GM12878 (cell line): ENCODE results near the gene MCRIP2. TPM values are rescaled to one million over a fixed set of nuclear protein-coding genes. Genes with fewer than 3 reads are reported as not detected.

Experiments
- ATAC-seq: fragments of 200-7000 bp; cut with Tn5 transposase; 3 replicates; pipeline ENCODE4 v1.9.1; 2020; ENCODE audit warnings: mild to moderate bottlenecking, moderate library complexity
- BruUV-seq: library from RNA; stranded (reverse); fragments of 400-500 nt; replicated peaks from 2 replicates; lab custom pipeline; 2021; lab: Mats Ljungman, UMichigan
- CTCF ChIA-PET: fragments of 300-600 bp; sonication (Branson Sonifier 250); formaldehyde crosslinking; extraction: SDS; loops from one replicate; lab custom pipeline; 2021; ENCODE audit warnings: inconsistent platforms; lab: Yijun Ruan, JAX
- POLR2A ChIA-PET: fragments of 350-600 bp; formaldehyde crosslinking; extraction: SDS; loops from one replicate; lab custom pipeline; 2021; ENCODE audit warnings: inconsistent platforms; lab: Charles Lee
- RAD21 ChIA-PET: fragments of 300-600 bp; sonication (Branson Sonifier 250); formaldehyde crosslinking; loops from one replicate; lab custom pipeline; 2023; ENCODE audit warnings: antibody characterized with exemption; ENCODE audit not compliant: unreplicated experiment; lab: Charles Lee
- SMC1A ChIA-PET: fragments of 300-600 bp; sonication (Branson Sonifier 250); formaldehyde crosslinking; loops from one replicate; lab custom pipeline; 2023; ENCODE audit not compliant: unreplicated experiment, uncharacterized antibody; lab: Charles Lee
- DNase-seq: peaks from one replicate; pipeline ENCODE4 v3.0.0-alpha.2; 2011; ENCODE audit warnings: low read depth, low spot score
- FAIRE-seq: peaks from 3 replicates; lab custom pipeline; 2011; peaks lifted over from hg19 to GRCh38; lab: Jason Lieb, UNC
- H2AFZ ChIP-seq: 2 replicates; pipeline ENCODE4 v1.6.0; 2011; ENCODE audit warnings: low read depth, low read length, control low read depth; ENCODE audit not compliant: control insufficient read depth
- H3K27ac ChIP-seq: 2 replicates; pipeline ENCODE4 v1.5.1; 2011; ENCODE audit warnings: control low read depth; ENCODE audit not compliant: control insufficient read depth, insufficient read depth
- H3K27me3 ChIP-seq, 2 experiments: replicated peaks in 1 of 2; 2 replicates each; pipeline versions ENCODE4 v1.6.0 to v1.6.1; 2011; ENCODE audit warnings: low read length in 1 of 2; ENCODE audit not compliant: control insufficient read depth in 2 of 2, insufficient read depth in 2 of 2
- H3K36me3 ChIP-seq, 2 experiments: 2 replicates each; pipeline ENCODE4 v1.5.1; 2011; ENCODE audit warnings: low read length in 1 of 2; ENCODE audit not compliant: control insufficient read depth in 2 of 2, insufficient read depth in 2 of 2
- H3K4me1 ChIP-seq: 2 replicates; pipeline ENCODE4 v1.6.1; 2011; ENCODE audit warnings: mild to moderate bottlenecking, low read length, moderate library complexity, mixed read lengths; ENCODE audit not compliant: control insufficient read depth, insufficient read depth
- H3K4me2 ChIP-seq: 2 replicates; pipeline ENCODE4 v1.6.0; 2011; ENCODE audit warnings: control low read depth; ENCODE audit not compliant: control insufficient read depth, insufficient read depth
- H3K4me3 ChIP-seq: fragments of 200-600 bp; sonication (generic); 2 replicates; pipeline ENCODE4 v1.5.1; 2016
- H3K79me2 ChIP-seq: 2 replicates; pipeline ENCODE4 v1.6.0; 2011; ENCODE audit warnings: low read length; ENCODE audit not compliant: control insufficient read depth, insufficient read depth
- H3K9ac ChIP-seq: 2 replicates; pipeline ENCODE4 v1.8.0; 2011; ENCODE audit warnings: low read length, control low read depth, mixed read lengths; ENCODE audit not compliant: control insufficient read depth, insufficient read depth
- H3K9me3 ChIP-seq: replicated peaks from 3 replicates; pipeline ENCODE4 v1.5.1; 2011; ENCODE audit warnings: mild to moderate bottlenecking, low read length; ENCODE audit not compliant: control insufficient read depth, insufficient read depth
- H4K20me1 ChIP-seq: 2 replicates; pipeline ENCODE4 v1.6.0; 2011; ENCODE audit not compliant: control insufficient read depth, insufficient read depth
- POLR2A ChIP-seq: IDR thresholded peaks from 2 replicates; pipeline ENCODE4 v1.6.1; 2011; ENCODE audit warnings: low read depth, mild to moderate bottlenecking, low read length
- POLR2AphosphoS5 ChIP-seq: IDR thresholded peaks from 2 replicates; pipeline ENCODE4 v1.6.1; 2011; ENCODE audit warnings: mild to moderate bottlenecking, low read length, inconsistent platforms
- RAD51 ChIP-seq: fragments of 450-650 bp; IDR thresholded peaks from 2 replicates; pipeline ENCODE4 v1.6.1; 2016; ENCODE audit warnings: moderate library complexity, mild to moderate bottlenecking, inconsistent platforms
- SRF ChIP-seq, 2 experiments: IDR thresholded peaks; 2 replicates each; pipeline ENCODE4 v1.6.1; 2011; ENCODE audit warnings: low read depth in 2 of 2, low read length in 2 of 2, mild to moderate bottlenecking in 1 of 2, moderate library complexity in 1 of 2
- WGBS: methylation state at CpG from one replicate; pipeline ENCODE4 v1.1.6; 2016; ENCODE audit warnings: low lambda C conversion rate; ENCODE audit not compliant: insufficient replicate concordance, insufficient coverage; ENCODE audit errors: missing lambda C conversion rate; 5-methylcytosine and 5-hydroxymethylcytosine counted together
- in situ Hi-C: fragments of 300-500 bp; cut with MboI; formaldehyde crosslinking; loops from 9 replicates; pipeline ENCODE4 v1.14.3; 2018; ENCODE audit warnings: mixed read lengths
- intact Hi-C: fragments of 100-400 bp; cut with micrococcal nuclease; formaldehyde crosslinking; loops from one replicate; pipeline ENCODE4 v1.14.2; 2022; ENCODE audit not compliant: unreplicated experiment
- polyA plus RNA-seq, 11 experiments: library from polyadenylated mRNA; depleted of rRNA in 4 of 11; unstranded in 6 of 11; stranded (reverse) in 5 of 11; fragments of >200 nt; fragmentation: Nextera tagmentation in 4 of 11; fragmentation: Illumina TruSeq in 1 of 11; extraction: Ambion mirVana in 4 of 11; extraction: Trizol in 1 of 11; gene quantifications; 1 replicate in 1 of 11; 2 replicates in 10 of 11; pipeline versions ENCODE4 v1.2.1 to v1.2.3, GENCODE V29; 2011 to 2016; ENCODE audit warnings: inconsistent platforms in 2 of 11, missing spikeins in 2 of 11, low read depth in 1 of 11
- total RNA-seq, 4 experiments: library from RNA; depleted of rRNA in 3 of 4; stranded (reverse); fragments of >200 nt in 3 of 4; fragmentation: Illumina TruSeq in 1 of 4; extraction: Trizol in 1 of 4; gene quantifications; 2 replicates each; pipeline versions ENCODE4 v1.2.1 to v1.2.3, GENCODE V29; 2013 to 2021
- TF ChIP-seq, protein P1 (sequence below): fragments of 450-650 bp; IDR thresholded peaks from 2 replicates; pipeline ENCODE4 v1.6.1; 2016; ENCODE audit warnings: mild to moderate bottlenecking, moderate library complexity, borderline replicate concordance

MCRIP2 gene
- total and polyA plus RNA-seq, 10 of the 15 experiments (the other 5 are each of a cell fraction or from before 2014, with no cell fraction given) = 0.19 to 93.1 (median 57.9) TPM

DNA sequence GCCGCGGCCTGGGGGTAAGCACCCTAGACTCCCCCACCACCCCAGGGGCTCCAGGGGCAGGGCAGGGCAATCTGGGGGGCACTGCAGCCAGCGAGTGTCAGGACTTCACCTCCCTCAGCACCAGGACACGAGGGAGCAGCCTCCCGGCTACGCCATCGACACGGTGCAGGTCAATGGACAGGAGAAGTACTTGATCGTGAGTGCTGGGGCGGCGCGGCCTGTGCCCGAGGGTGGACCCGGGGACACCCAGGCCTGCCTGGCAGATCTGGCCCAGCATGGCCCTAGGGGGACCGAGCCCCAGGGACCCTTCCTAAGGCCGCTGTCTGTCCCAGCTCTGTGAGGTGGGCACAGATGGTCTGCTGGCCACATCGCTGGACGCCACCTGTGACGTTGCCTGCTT is 30.7 kb downstream of the MCRIP2 start:
- Histone ChIP-seq H3K4me3 (no peak overlapping the region), H4K20me1 (no peaks in the 10 kb centered on the region; the same call in 1 of the 2 replicates), H3K4me2 (no peak overlapping the region), H3K9me3 (no peaks in the 10 kb centered on the region), H3K27ac (no peak overlapping the region), H3K4me1 (peaks cover 1% of the 10 kb centered on the region; the same call in 1 of the 2 replicates), H3K36me3 (peaks cover 0 to 18% of the 10 kb centered on the region in 2 experiments; a peak in 3 of 4 replicates), H2AFZ (no peak overlapping the region), H3K27me3 (no peaks in the 10 kb centered on the region), H3K9ac (no peak overlapping the region), H3K79me2 (peaks cover 16% of the 10 kb centered on the region)
- ChIA-PET SMC1A (no interaction called here), RAD21 (no interaction called here), POLR2A (no interaction called here), CTCF (no interaction called here)
- intact Hi-C loops (no loop called here), in situ Hi-C loops (no loop called here)
- WGBS = 97% methylated on average over 19 of the region's 19 CpGs
- BruUV-seq = no TSS peak
- DNase-seq (no peak), FAIRE-seq (no peak), ATAC-seq (no peak)
- TF ChIP-seq POLR2A (peak; percentile 39; the same call in 1 of the 2 replicates), POLR2AphosphoS5 (no peak), RAD51 (no peak), SRF (IDR thresholded peaks at IDR 0.05; ENCODE audit: low read depth in 2 of 2, low read length in 2 of 2) (no peak)
- TF ChIP-seq, protein P1, sequence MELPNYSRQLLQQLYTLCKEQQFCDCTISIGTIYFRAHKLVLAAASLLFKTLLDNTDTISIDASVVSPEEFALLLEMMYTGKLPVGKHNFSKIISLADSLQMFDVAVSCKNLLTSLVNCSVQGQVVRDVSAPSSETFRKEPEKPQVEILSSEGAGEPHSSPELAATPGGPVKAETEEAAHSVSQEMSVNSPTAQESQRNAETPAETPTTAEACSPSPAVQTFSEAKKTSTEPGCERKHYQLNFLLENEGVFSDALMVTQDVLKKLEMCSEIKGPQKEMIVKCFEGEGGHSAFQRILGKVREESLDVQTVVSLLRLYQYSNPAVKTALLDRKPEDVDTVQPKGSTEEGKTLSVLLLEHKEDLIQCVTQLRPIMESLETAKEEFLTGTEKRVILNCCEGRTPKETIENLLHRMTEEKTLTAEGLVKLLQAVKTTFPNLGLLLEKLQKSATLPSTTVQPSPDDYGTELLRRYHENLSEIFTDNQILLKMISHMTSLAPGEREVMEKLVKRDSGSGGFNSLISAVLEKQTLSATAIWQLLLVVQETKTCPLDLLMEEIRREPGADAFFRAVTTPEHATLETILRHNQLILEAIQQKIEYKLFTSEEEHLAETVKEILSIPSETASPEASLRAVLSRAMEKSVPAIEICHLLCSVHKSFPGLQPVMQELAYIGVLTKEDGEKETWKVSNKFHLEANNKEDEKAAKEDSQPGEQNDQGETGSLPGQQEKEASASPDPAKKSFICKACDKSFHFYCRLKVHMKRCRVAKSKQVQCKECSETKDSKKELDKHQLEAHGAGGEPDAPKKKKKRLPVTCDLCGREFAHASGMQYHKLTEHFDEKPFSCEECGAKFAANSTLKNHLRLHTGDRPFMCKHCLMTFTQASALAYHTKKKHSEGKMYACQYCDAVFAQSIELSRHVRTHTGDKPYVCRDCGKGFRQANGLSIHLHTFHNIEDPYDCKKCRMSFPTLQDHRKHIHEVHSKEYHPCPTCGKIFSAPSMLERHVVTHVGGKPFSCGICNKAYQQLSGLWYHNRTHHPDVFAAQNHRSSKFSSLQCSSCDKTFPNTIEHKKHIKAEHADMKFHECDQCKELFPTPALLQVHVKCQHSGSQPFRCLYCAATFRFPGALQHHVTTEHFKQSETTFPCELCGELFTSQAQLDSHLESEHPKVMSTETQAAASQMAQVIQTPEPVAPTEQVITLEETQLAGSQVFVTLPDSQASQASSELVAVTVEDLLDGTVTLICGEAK = no peak
